Endothelial cell of umbilical vein (primary cell): ENCODE results near the gene FMN1. TPM values are rescaled to one million over a fixed set of nuclear protein-coding genes. Genes with fewer than 3 reads are reported as not detected.

Source experiments
- BruUV-seq: library from RNA; stranded (reverse); fragments of 400-500 nt; replicated peaks from 2 replicates; lab custom pipeline; 2021; lab: Mats Ljungman, UMichigan
- CTCF ChIA-PET: fragments of 300-600, 350-600 bp; sonication (Branson Sonifier 250); formaldehyde crosslinking; loops from one replicate; lab custom pipeline; 2021; ENCODE audit warnings: antibody characterized with exemption, inconsistent platforms; lab: Charles Lee
- POLR2A ChIA-PET: fragments of 300-600, 350-600 bp; sonication (Branson Sonifier 250); formaldehyde crosslinking; loops from one replicate; lab custom pipeline; 2021; ENCODE audit warnings: antibody characterized with exemption, inconsistent platforms; lab: Charles Lee
- DNase-seq: peaks from one replicate; pipeline ENCODE4 v3.0.0-alpha.2; 2011; ENCODE audit warnings: low read depth, low spot score
- FAIRE-seq: peaks from 2 replicates; lab custom pipeline; 2011; peaks lifted over from hg19 to GRCh38; lab: Jason Lieb, UNC
- H2AFZ ChIP-seq: 2 replicates; pipeline ENCODE4 v1.6.0; 2012; ENCODE audit warnings: low read depth, low read length, control low read depth, inconsistent platforms
- H3K27ac ChIP-seq: 2 replicates; pipeline ENCODE4 v1.5.1; 2011; ENCODE audit warnings: low read depth, mild to moderate bottlenecking, control low read depth, low read length, moderate library complexity; ENCODE audit not compliant: insufficient read depth
- H3K27me3 ChIP-seq, 2 experiments: 2 replicates each; pipeline versions ENCODE4 v1.6.0 to v1.6.1; 2011; ENCODE audit warnings: low read length in 2 of 2, mixed read lengths in 1 of 2; ENCODE audit not compliant: control insufficient read depth in 2 of 2, insufficient read depth in 2 of 2
- H3K36me3 ChIP-seq, 2 experiments: 2 replicates in 1 of 2; 3 replicates in 1 of 2; pipeline ENCODE4 v1.5.1; 2011; ENCODE audit warnings: low read length in 2 of 2, mild to moderate bottlenecking in 1 of 2, moderate library complexity in 1 of 2; ENCODE audit not compliant: control insufficient read depth in 2 of 2, insufficient read depth in 2 of 2; ENCODE audit errors: extremely low read depth in 1 of 2
- H3K4me1 ChIP-seq: 3 replicates; pipeline ENCODE4 v1.5.1; 2011; ENCODE audit warnings: mild to moderate bottlenecking, low read length; ENCODE audit not compliant: control insufficient read depth, insufficient read depth; ENCODE audit errors: extremely low read depth
- H3K4me2 ChIP-seq: 2 replicates; pipeline ENCODE4 v1.6.1; 2011; ENCODE audit warnings: low read length, control low read depth, mixed read lengths; ENCODE audit not compliant: insufficient read depth
- H3K4me3 ChIP-seq, 3 experiments: fragments of 200-600 bp in 1 of 3; sonication (generic), shearing (Covaris generic) in 1 of 3; replicated peaks in 1 of 3; 2 replicates each; pipeline ENCODE4 v1.5.1; 2011 to 2016; ENCODE audit warnings: control low read depth in 3 of 3, low read length in 3 of 3, mild to moderate bottlenecking in 2 of 3, inconsistent platforms in 1 of 3, low read depth in 1 of 3, moderate library complexity in 1 of 3; ENCODE audit not compliant: insufficient read depth in 1 of 3
- H3K79me2 ChIP-seq: 2 replicates; pipeline ENCODE4 v1.6.0; 2012; ENCODE audit warnings: low read length, inconsistent platforms; ENCODE audit not compliant: control insufficient read depth, insufficient read depth
- H3K9ac ChIP-seq: replicated peaks from 2 replicates; pipeline ENCODE3; 2011; ENCODE audit warnings: low read length, control low read depth; ENCODE audit not compliant: insufficient read depth; ENCODE audit errors: extremely low read depth
- H3K9me1 ChIP-seq: replicated peaks from 3 replicates; pipeline ENCODE4 v1.6.0; 2011; ENCODE audit warnings: mild to moderate bottlenecking, low read length; ENCODE audit not compliant: control insufficient read depth, insufficient read depth; ENCODE audit errors: extremely low read depth
- H3K9me3 ChIP-seq: replicated peaks from 2 replicates; pipeline ENCODE4 v1.5.1; 2012; ENCODE audit warnings: low read length, inconsistent platforms; ENCODE audit not compliant: control insufficient read depth, insufficient read depth
- H4K20me1 ChIP-seq: replicated peaks from 2 replicates; pipeline ENCODE3; 2011; ENCODE audit warnings: mild to moderate bottlenecking, low read length; ENCODE audit not compliant: control insufficient read depth, insufficient read depth; ENCODE audit errors: extremely low read depth
- CTCF ChIP-seq, 2 donors: IDR thresholded peaks; 1 replicate in 1 of 2; 2 replicates in 1 of 2; pipeline ENCODE4 v1.5.1; 2011; ENCODE audit warnings: low read length in 2 of 2, mild to moderate bottlenecking in 2 of 2, moderate library complexity in 2 of 2, control low read depth in 1 of 2, inconsistent platforms in 1 of 2, low read depth in 1 of 2; ENCODE audit not compliant: insufficient read depth in 1 of 2; ENCODE audit errors: extremely low read depth in 1 of 2
- GATA2 ChIP-seq: IDR thresholded peaks from 2 replicates; pipeline ENCODE4 v1.7.0; 2011; ENCODE audit warnings: low read depth, mild to moderate bottlenecking, moderate library complexity, mixed read lengths, low read length; ENCODE audit not compliant: insufficient read length, insufficient read depth
- JUN ChIP-seq: IDR thresholded peaks from 2 replicates; pipeline ENCODE4 v1.6.1; 2011; ENCODE audit warnings: borderline replicate concordance, low read depth; ENCODE audit not compliant: insufficient read length, insufficient read depth
- MAX ChIP-seq: IDR thresholded peaks from 2 replicates; pipeline ENCODE4 v1.6.1; 2011; ENCODE audit not compliant: insufficient read depth, insufficient read length
- MYC ChIP-seq: IDR thresholded peaks from one replicate; pipeline ENCODE4 v1.6.1; 2011; ENCODE audit warnings: mild to moderate bottlenecking, low read depth, low read length
- POLR2AphosphoS5 ChIP-seq: IDR thresholded peaks from 2 replicates; pipeline ENCODE4 v1.6.1; 2012; ENCODE audit warnings: low read depth, mild to moderate bottlenecking, control low read depth, low read length, moderate library complexity; ENCODE audit not compliant: insufficient read depth
- dilution Hi-C: fragments of 300-500 bp; cut with MboI; formaldehyde crosslinking; loops from one replicate; pipeline ENCODE4 v1.15.0; 2019; ENCODE audit warnings: low sequenced_read_pairs; ENCODE audit not compliant: extremely low pct_ligation_motif_present
- intact Hi-C: fragments of 100-400 bp; cut with micrococcal nuclease; formaldehyde crosslinking; loops from one replicate; pipeline ENCODE4 v1.10.0; 2022
- polyA plus RNA-seq, 4 experiments: library from polyadenylated mRNA; depleted of rRNA in 3 of 4; stranded (reverse) in 3 of 4; unstranded in 1 of 4; fragments of >200 nt; gene quantifications; 2 replicates each; pipeline versions ENCODE4 v1.2.1 to v1.2.3, GENCODE V29; 2011 to 2012; ENCODE audit warnings: missing spikeins in 1 of 4
- total RNA-seq: library from RNA; stranded (reverse); gene quantifications from 2 replicates; pipeline ENCODE4 v1.2.3, GENCODE V29; 2021

FMN1 gene
- total and polyA plus RNA-seq, 2 donors (not counting 3 experiments of a cell fraction or from before 2014, with no cell fraction given) = 0.01 to 0.29 TPM

DNA sequence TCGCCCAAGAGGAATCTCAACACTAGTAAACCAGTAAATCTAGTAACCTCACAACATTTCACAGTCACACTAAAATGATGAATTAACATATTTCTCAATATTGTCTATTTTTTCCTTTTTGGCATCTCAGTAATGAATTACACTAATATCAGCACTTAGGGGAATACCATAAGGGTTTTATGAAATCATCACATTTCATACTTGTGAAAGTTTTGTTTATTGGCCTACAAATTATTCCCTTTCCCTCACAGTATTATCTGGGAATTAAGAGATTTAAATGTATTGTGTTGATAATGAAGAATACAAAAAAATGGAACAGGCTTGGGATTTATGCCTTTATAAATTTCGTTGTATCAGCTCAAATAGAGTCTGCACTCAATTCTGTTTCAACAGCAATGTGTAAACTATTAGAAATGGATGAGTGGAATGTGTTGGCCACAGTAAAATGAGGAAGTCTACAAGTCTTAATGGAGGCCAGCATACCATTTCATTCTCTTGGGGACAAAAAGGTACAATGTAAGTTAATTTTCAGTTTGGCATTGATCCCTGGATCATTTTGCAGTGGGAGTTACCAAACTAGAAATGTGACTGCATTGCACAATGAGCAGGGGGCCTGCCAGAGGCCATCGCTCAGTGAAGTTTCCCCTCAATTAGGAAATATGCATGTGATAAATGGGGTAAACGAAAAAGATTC is 195.4 kb downstream of the FMN1 start:
- Histone ChIP-seq H2AFZ (no peak overlapping the region), H3K9me3 (no peaks in the 10 kb centered on the region), H3K27ac (no peak overlapping the region), H3K9me1 (no peaks in the 10 kb centered on the region), H3K4me3 (no peak overlapping the region), H4K20me1 (no peaks in the 10 kb centered on the region), H3K36me3 (no peaks in the 10 kb centered on the region), H3K27me3 (no peaks in the 10 kb centered on the region), H3K9ac (no peak overlapping the region), H3K79me2 (no peaks in the 10 kb centered on the region), H3K4me2 (no peak overlapping the region), H3K4me1 (no peaks in the 10 kb centered on the region)
- ChIA-PET CTCF (interaction anchor here (10.9 kb wide), 1 partner anchor 340 kb away, joined by 226 read pairs; no protein-coding TSS in a partner anchor), POLR2A (no interaction called here)
- TF ChIP-seq POLR2AphosphoS5 = no peak
- no peak for TF ChIP-seq MYC
- TF ChIP-seq CTCF (IDR thresholded peaks at IDR 0.05; ENCODE audit: extremely low read depth in 1 of 2, insufficient read depth in 1 of 2, low read depth in 1 of 2, low read length in 2 of 2) = no peak
- TF ChIP-seq GATA2 = no peak
- TF ChIP-seq MAX = no peak
- TF ChIP-seq JUN = no peak
- DNase-seq (no peak), FAIRE-seq (no peak)
- dilution Hi-C loops = loop anchor here (25.0 kb wide), 1 partner anchor 312 kb away; no protein-coding TSS in a partner anchor
- BruUV-seq = no TSS peak
- intact Hi-C loops = loop anchor here (10.0 kb wide), 1 partner anchor 154 kb away; no protein-coding TSS in a partner anchor
